PC-3 (cell line): ENCODE data around the gene TM9SF1.

ENCODE experiments used
- CTCF ChIP-seq: fragments of 300-600 bp; sonication (generic); conservative IDR thresholded peaks from 2 replicates; pipeline ENCODE4 v1.5.1; 2017; ENCODE audit warnings: antibody characterized with exemption, low read depth, mild to moderate bottlenecking, low read length
- EZH2 ChIP-seq: fragments of 300-600 bp; sonication (generic); IDR thresholded peaks from one replicate; pipeline ENCODE4 v1.6.1; 2017; ENCODE audit warnings: antibody characterized with exemption, mild to moderate bottlenecking, low read length; ENCODE audit not compliant: unreplicated experiment
- EZH2phosphoT487 ChIP-seq: fragments of 300-600 bp; sonication (generic); IDR thresholded peaks from 2 replicates; pipeline ENCODE4 v1.6.1; 2018; ENCODE audit warnings: mild to moderate bottlenecking, antibody characterized with exemption, low read length, borderline replicate concordance

- TF ChIP-seq CTCF (no peak), EZH2 (no peak), EZH2phosphoT487 (no peak)
These were observed 24.3 kb upstream of the TM9SF1 start for GRCh38 chr14:24219521-24219920.
